Esophagus muscularis mucosa (tissue), 4 donors: ENCODE results near the gene HYPK. TPM values are rescaled to one million over a fixed set of nuclear protein-coding genes. Genes with fewer than 3 reads are reported as not detected.

Experiments used
- DNase-seq: peaks from one replicate; pipeline ENCODE4 v3.0.0-alpha.2; 2017; ENCODE audit errors: extremely low spot score
- H3K27ac ChIP-seq, 4 donors: fragments of 200-600 bp; sonication (generic); replicated peaks in 1 of 4; 1 replicate in 3 of 4; 2 replicates in 1 of 4; pipeline ENCODE4 v1.5.1; 2016 to 2019; ENCODE audit warnings: mild to moderate bottlenecking in 1 of 4
- H3K27me3 ChIP-seq, 4 donors: fragments of 200-600 bp; sonication (generic); one replicate each; pipeline versions ENCODE4 v1.5.1 to v1.6.0; 2016 to 2019
- H3K36me3 ChIP-seq, 4 donors: fragments of 200-600 bp; sonication (generic); one replicate each; pipeline ENCODE4 v1.5.1; 2016 to 2019
- H3K4me1 ChIP-seq, 4 donors: fragments of 200-600 bp; sonication (generic); one replicate each; pipeline ENCODE4 v1.5.1; 2016 to 2019
- H3K4me3 ChIP-seq, 4 donors: fragments of 200-600 bp; sonication (generic); 1 replicate in 2 of 4; 2 replicates in 2 of 4; pipeline ENCODE4 v1.5.1; 2016 to 2019; ENCODE audit warnings: mild to moderate bottlenecking in 4 of 4, moderate library complexity in 1 of 4
- H3K9me3 ChIP-seq, 4 donors: fragments of 200-600 bp; sonication (generic); 1 replicate in 3 of 4; 2 replicates in 1 of 4; pipeline ENCODE4 v1.5.1; 2016 to 2019
- EP300 ChIP-seq: sonication (generic); formaldehyde crosslinking; IDR thresholded peaks from one replicate; pipeline ENCODE4 v1.6.1; 2017; ENCODE audit warnings: antibody characterized with exemption
- POLR2A ChIP-seq: fragments of 450-650 bp; IDR thresholded peaks from one replicate; pipeline ENCODE4 v1.6.1; 2017; ENCODE audit warnings: antibody characterized with exemption, moderate library complexity, mild to moderate bottlenecking, low read depth
- POLR2AphosphoS5 ChIP-seq, 2 donors: sonication (generic); formaldehyde crosslinking; IDR thresholded peaks; one replicate each; pipeline ENCODE4 v1.6.1; 2017; ENCODE audit warnings: antibody characterized with exemption in 2 of 2
- WGBS: methylation state at CpG from one replicate; pipeline ENCODE4 v1.1.5; 2018; 5-methylcytosine and 5-hydroxymethylcytosine counted together
- intact Hi-C: fragments of 100-400 bp; cut with DNase I; formaldehyde crosslinking; loops from one replicate; pipeline ENCODE4 v1.15.1; 2023
- total RNA-seq, 4 donors: library from RNA; depleted of rRNA; stranded (reverse); fragments of >200 nt; gene quantifications; one replicate each; pipeline versions ENCODE4 v1.1.0 to v1.2.1, GENCODE V29; 2016
- TF ChIP-seq, protein P1 (sequence below), 3 experiments: fragments of 200-600 bp in 2 of 3; fragments of 450-650 bp in 1 of 3; sonication (generic) in 2 of 3; IDR thresholded peaks; one replicate each; pipeline ENCODE4 v1.5.1; 2017 to 2019; ENCODE audit warnings: antibody characterized with exemption in 3 of 3, mild to moderate bottlenecking in 2 of 3, moderate library complexity in 1 of 3

The HYPK gene
- total RNA-seq, 4 donors from 2014 or later: 4.8 to 12.0 (median 9.4) TPM

DNA sequence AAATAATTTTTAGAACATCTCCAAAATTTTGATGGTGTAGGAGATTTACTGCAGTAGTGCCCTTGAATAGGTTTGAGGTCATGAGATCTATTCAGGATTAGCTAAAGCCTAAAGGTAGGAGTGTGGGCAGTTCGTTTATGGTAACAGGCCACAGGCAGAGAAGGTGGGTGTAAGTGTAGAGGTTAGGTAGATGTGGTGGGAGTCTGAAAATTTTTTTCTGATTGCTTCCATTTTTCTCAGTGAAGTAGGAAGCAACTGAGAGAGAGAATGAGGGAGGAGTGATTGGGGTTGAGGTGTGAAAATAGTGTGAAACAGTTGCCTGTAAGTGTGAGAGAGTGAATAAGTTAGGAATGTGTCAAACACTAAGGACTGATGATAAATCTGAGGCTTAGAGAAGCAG is 21.4 kb upstream of the HYPK start:
- Histone ChIP-seq H3K27me3 (no peaks in the 10 kb centered on the region), H3K9me3 (no peaks in the 10 kb centered on the region), H3K4me3 (no peak overlapping the region), H3K27ac (no peak overlapping the region), H3K36me3 (peaks cover 0 to under 1% (median 0%) of the 10 kb centered on the region in 4 donors), H3K4me1 (peaks cover 9 to 27% (median 23%) of the 10 kb centered on the region in 4 donors)
- no peak for TF ChIP-seq POLR2AphosphoS5 (IDR thresholded peaks at IDR 0.05)
- TF ChIP-seq POLR2A: no peak
- no peak for TF ChIP-seq EP300
- TF ChIP-seq, protein P1, sequence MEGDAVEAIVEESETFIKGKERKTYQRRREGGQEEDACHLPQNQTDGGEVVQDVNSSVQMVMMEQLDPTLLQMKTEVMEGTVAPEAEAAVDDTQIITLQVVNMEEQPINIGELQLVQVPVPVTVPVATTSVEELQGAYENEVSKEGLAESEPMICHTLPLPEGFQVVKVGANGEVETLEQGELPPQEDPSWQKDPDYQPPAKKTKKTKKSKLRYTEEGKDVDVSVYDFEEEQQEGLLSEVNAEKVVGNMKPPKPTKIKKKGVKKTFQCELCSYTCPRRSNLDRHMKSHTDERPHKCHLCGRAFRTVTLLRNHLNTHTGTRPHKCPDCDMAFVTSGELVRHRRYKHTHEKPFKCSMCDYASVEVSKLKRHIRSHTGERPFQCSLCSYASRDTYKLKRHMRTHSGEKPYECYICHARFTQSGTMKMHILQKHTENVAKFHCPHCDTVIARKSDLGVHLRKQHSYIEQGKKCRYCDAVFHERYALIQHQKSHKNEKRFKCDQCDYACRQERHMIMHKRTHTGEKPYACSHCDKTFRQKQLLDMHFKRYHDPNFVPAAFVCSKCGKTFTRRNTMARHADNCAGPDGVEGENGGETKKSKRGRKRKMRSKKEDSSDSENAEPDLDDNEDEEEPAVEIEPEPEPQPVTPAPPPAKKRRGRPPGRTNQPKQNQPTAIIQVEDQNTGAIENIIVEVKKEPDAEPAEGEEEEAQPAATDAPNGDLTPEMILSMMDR (IDR thresholded peaks at IDR 0.05): no peak
- intact Hi-C loops: no loop called here
- 73% methylated on average over 1 of the region's 1 CpG for WGBS
- no peak for DNase-seq

DNA sequence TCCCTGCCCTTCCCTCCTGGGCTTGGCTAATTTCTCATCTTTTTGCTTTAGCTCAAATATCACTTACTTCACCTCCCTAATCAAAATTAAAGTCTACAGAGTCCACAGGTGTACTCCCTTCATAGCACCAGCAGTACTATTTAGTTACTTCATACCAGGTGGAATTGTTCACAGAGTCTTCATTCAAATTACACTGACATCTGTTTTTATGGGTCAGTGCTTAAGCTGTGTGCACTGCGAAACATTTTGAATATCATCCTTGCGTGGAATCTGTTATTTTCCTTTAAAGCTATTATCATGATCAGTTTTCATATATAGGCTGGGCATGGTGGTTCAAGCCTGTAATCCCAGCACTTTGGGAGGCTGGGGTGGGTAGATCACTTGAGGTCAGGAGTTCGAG is 11.0 kb upstream of the HYPK start:
- DNase-seq: no peak
- TF ChIP-seq, protein P1 (IDR thresholded peaks at IDR 0.05): no peak
- TF ChIP-seq POLR2A (no peak), POLR2AphosphoS5 (IDR thresholded peaks at IDR 0.05) (no peak), EP300 (no peak)
- intact Hi-C loops: no loop called here
- peaks cover 14 to 21% (median 18%) of the 10 kb centered on the region in 4 donors for H3K4me1 ChIP-seq
- H3K27ac ChIP-seq: no peak overlapping the region
- no peaks in the 10 kb centered on the region for H3K9me3 ChIP-seq
- H3K27me3 ChIP-seq: no peaks in the 10 kb centered on the region
- no peak overlapping the region for H3K4me3 ChIP-seq
- peaks cover under 1 to 12% (median 11%) of the 10 kb centered on the region in 4 donors for H3K36me3 ChIP-seq
- 97% methylated on average over 3 of the region's 3 CpGs for WGBS

DNA sequence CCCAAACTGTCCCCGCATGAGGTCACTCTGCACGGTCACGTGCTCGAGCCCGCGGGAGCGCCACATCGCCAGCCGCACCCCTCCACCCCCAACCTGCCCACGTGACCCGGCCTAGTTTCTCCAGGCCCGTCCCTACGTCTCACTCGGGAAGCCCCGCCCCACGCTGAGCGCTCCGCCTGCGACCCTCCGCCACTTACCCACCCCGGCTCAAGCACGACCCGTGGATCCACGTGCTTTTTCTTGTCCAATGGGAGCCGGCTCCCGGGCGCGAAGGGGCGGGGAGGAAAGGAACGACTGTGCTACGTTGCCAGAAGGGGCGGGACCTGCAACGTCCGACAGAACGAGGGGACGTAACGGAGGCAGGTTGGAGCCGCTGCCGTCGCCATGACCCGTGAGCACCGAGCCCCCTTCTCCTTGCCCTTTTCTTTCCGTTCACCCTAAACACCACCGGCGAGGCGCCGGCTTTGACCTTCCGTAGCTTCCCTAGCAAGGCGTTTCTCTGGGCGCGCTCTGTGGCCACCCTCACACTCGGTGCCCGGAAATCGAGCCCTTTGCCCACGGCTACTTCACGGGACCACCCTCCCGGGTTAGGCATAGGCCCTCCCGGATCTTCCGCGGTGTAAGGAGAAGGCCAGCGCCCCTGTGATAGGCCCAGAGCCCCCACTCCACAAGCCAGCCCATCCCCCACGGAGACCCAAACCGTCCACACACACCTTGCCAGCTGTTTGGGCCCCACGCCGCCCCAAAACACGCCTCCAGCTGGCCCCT is 8.2 kb upstream of the HYPK start, which contains the start of gene SERF2:
Gene SERF2 (plus strand): TSS at position 328 of the 768 bp plus-strand sequence. CDS start 57 bp downstream, at position 385.
- TF ChIP-seq EP300 (no peak), POLR2AphosphoS5 (IDR thresholded peaks at IDR 0.05) (peak; percentile 98 to 100), POLR2A (peak; percentile 97)
- TF ChIP-seq, protein P1 (IDR thresholded peaks at IDR 0.05): peak in 1 of 3 experiments; percentile 5
- WGBS: 2% methylated on average over 30 of the region's 66 CpGs
- Histone ChIP-seq H3K4me1 (peaks cover 34 to 48% (median 45%) of the 10 kb centered on the region in 4 donors), H3K27ac (peak within 1 kb of the TSS; percentile 98 to 99 (median 98)), H3K36me3 (peaks cover 10 to 39% (median 37%) of the 10 kb centered on the region in 4 donors), H3K9me3 (no peaks in the 10 kb centered on the region), H3K27me3 (no peaks in the 10 kb centered on the region), H3K4me3 (peak within 1 kb of the TSS; percentile 92 to 98 (median 96))
- intact Hi-C loops: no loop called here
- peak; percentile 100 for DNase-seq

DNA sequence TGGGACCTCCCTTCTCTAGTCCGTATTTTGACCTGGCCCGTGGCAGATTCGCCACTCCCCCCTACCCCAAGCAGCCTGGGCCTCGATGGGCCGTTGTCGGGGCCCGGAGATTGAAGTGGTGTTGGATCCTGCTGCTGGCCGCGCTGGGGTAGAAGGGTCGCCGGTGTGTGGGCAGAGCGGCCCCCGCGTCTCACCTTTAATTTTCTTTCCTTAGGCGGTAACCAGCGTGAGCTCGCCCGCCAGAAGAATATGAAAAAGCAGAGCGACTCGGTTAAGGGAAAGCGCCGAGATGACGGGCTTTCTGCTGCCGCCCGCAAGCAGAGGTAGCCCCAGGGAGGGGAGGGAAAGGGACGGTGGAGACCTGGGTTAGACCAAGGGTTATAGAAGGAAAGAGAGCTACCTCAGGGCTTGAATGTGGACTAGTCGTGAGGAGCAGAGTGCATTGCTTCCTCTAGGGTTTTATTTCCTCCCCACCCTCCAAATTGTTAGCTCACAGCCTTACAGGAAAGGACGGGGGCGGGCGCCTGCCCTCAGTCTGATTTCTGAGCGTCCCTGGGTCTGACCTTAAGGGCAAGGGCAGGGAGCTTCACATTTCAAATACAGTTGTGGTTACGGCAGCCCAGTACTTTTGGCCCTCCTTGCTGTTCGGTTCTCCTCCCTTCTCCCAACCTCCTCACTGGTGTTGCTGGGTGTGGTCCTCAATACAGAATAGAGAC is 7.5 kb upstream of the HYPK start:
- Histone ChIP-seq H3K27me3 (no peaks in the 10 kb centered on the region), H3K36me3 (peaks cover 10 to 45% (median 45%) of the 10 kb centered on the region in 4 donors), H3K4me3 (peak overlapping the region; percentile 92 to 98 (median 96)), H3K27ac (peak overlapping the region; percentile 98 to 99 (median 98)), H3K9me3 (no peaks in the 10 kb centered on the region), H3K4me1 (peaks cover 36 to 55% (median 52%) of the 10 kb centered on the region in 4 donors)
- WGBS: 2% methylated on average over 29 of the region's 33 CpGs
- intact Hi-C loops: no loop called here
- TF ChIP-seq, protein P1 (IDR thresholded peaks at IDR 0.05): peak in 1 of 3 experiments; percentile 3
- no peak for TF ChIP-seq EP300
- no peak for DNase-seq
